ENCODE measurements around the gene SEPTIN10. TPM values are rescaled to one million over a fixed set of nuclear protein-coding genes. Genes with fewer than 3 reads are reported as not detected.
A peak's percentile ranks its signal among the peaks of the same experiment; 100 is the strongest.
"Not testable (repeated sequence)": the region's sequence is repeated elsewhere in the genome, so short reads cannot be mapped to it uniquely, and the experiment has no call there.

Gene SEPTIN10
- total RNA-seq, 2 experiments from 2014 or later, result 2.3 to 2.7 TPM

DNA sequence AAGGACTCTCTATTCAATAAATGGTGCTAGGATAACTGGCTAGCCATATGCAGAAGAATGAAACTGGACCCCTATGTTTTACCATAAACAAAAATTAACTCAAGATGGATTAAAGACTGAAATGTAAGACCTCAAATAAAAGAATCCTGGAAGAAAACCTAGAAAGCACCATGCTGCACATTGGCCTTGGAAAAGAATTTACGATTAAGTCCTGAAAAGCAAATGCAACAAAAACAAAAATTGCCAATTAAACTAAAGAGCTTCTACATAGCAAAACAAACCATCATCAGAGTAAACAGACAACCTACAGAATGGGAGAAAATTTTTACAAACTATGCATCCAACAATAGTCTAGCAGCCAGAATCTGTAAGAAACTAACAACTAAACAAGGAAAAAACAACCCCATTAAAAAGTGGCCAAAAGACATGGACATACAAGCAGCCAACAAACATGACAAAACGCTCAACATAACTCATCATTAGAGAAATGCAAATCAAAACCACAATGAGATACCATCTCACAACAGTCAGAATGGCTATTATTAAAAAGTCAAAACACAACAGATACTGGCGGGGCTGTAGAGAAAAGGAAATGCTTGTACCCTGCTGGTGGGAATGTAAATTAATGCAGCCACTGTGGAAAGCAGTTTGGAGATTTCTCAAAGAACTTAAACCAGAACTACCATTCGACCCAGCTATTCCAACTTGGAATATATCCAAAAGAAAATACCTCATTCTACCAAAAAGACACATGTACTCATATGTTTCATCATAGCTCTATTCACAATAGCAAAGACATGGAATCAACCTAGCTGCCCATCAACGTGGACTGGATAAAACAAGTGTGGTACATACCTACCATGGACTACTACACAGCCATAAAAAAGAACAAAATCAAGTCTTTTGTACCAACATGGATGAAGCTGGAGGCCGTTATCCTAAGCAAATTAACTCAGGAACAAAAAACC is 30.6 kb downstream of the SEPTIN10 start:
- intact Hi-C loops (cut with micrococcal nuclease), result no loop called here

DNA sequence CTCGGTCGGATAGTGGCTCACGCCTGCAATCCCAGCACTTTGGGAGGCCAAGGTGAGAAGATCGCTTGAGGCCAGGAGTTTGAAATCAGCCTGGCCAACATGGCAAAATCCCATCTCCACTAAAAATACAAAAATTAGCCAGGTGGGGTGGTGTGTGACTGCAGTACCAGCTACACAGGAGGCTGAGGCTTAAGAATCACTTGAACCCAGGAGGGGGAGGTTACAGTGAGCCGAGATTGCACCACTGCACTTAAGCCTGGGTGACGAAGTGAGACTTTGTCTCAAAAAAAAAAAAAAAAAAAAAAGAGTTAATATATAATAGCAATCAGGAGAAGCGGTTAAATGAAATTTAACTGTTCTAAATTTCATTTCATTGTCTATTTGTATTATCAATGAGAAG is 36.1 kb downstream of the SEPTIN10 start:
- DNase-seq; H3K9me3 Mint-ChIP-seq; H3K4me1 Mint-ChIP-seq (ENCODE audit: low read depth); intact Hi-C loops (cut with micrococcal nuclease); H3K27me3 Mint-ChIP-seq (ENCODE audit: low read depth); H3K27ac Mint-ChIP-seq; H3K36me3 Mint-ChIP-seq (ENCODE audit: low read depth); CTCF ChIA-PET; H3K4me3 Mint-ChIP-seq: not testable (repeated sequence)

More for the DNA sequence above, 30.6 kb downstream of the SEPTIN10 start:
- Mint-ChIP-seq H3K36me3 (ENCODE audit: low read depth) (no peaks in the 10 kb centered on the region), H3K27ac (no peak overlapping the region), H3K27me3 (ENCODE audit: low read depth) (peaks cover 3% of the 10 kb centered on the region), H3K9me3 (no peaks in the 10 kb centered on the region), H3K4me3 (no peak overlapping the region), H3K4me1 (ENCODE audit: low read depth) (no peaks in the 10 kb centered on the region)
- DNase-seq, result no peak
- CTCF ChIA-PET, result interaction anchor here (0.6 kb wide), 1 partner anchor 219 kb away, joined by 3 read pairs; no protein-coding TSS in a partner anchor

DNA sequence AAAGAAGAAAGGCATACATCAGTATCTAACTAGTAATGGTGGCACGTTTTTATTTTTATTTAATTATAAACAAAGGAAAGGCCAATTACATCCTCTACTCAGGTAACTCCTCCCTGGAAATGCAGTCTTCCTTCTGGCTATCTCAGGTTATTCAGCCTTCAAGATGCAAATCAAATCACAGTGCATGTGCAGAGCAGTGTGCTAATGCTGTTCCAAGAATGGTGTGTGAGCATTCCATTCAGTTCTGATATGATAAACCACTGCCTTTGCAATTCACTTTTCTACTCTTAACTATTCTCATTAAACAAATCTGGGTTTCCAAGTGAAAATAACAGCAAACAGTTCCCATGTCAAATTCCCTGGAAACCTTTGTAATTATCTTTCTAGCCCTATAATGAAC is 38.4 kb downstream of the SEPTIN10 start:
- DNase-seq, result no peak
- CTCF ChIA-PET, result no interaction called here
- intact Hi-C loops (cut with micrococcal nuclease), result no loop called here
- H3K4me3 Mint-ChIP-seq, result no peak overlapping the region
- no peaks in the 10 kb centered on the region for H3K36me3 Mint-ChIP-seq (ENCODE audit: low read depth)
- no peaks in the 10 kb centered on the region for H3K27me3 Mint-ChIP-seq (ENCODE audit: low read depth)
- no peaks in the 10 kb centered on the region for H3K9me3 Mint-ChIP-seq
- no peak overlapping the region for H3K27ac Mint-ChIP-seq
- H3K4me1 Mint-ChIP-seq (ENCODE audit: low read depth), result no peaks in the 10 kb centered on the region

DNA sequence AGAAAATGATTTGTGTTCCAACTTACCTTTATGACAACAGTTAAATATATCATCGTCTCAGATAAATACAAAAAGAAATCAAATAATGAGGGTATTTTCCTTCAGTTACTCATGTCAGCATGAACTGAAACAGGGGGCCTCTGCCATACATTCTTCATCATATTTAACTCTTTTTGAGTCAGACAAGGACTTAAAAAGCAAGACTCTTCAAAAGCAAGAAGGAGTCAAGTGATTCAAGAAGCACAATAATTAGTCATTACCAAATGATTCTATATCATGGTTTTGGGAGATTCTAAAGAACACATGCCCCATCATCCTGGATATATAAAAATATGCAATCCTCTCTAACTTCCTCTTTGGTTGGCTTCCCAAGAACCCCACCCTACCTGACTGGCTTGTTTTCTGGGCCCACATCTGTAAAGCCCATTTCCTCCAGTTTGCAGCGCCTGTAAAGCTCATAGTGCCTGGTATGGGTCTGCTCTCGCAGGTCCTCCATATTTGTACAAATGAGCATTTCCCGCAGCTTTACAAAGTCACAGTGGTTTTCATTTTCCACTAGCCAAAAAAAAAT is 49.7 kb downstream of the SEPTIN10 start:
- Mint-ChIP-seq H3K4me3 (no peak overlapping the region), H3K27me3 (ENCODE audit: low read depth) (no peaks in the 10 kb centered on the region), H3K27ac (no peak overlapping the region), H3K36me3 (ENCODE audit: low read depth) (no peaks in the 10 kb centered on the region), H3K9me3 (no peaks in the 10 kb centered on the region), H3K4me1 (ENCODE audit: low read depth) (no peaks in the 10 kb centered on the region)
- CTCF ChIA-PET, result no interaction called here
- DNase-seq, result no peak
- intact Hi-C loops (cut with micrococcal nuclease), result no loop called here

DNA sequence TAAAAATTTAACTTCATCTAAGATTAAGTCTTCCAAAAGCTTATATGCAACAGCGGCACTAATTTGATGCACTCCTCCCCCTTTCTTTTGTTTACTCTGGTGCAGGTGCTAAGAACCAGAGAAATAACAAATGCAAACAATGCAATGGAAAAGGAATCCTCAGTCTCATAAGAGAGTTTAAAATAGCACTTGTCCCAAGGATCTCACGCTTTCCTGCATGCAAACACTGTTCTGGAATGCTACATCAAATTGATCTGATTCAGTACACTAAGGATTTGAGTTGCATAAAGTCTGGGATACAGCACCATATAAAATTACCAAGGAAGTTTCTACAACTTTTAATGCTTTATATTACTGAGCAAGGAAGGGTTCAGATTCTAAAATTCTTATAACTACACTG is 50.5 kb downstream of the SEPTIN10 start:
- intact Hi-C loops (cut with micrococcal nuclease), result no loop called here
- no peaks in the 10 kb centered on the region for H3K27me3 Mint-ChIP-seq (ENCODE audit: low read depth)
- H3K4me3 Mint-ChIP-seq, result no peak overlapping the region
- DNase-seq, result no peak
- CTCF ChIA-PET, result interaction anchor here (0.6 kb wide), 1 partner anchor 23 kb away, joined by 3 read pairs; no protein-coding TSS in a partner anchor
- no peak overlapping the region for H3K27ac Mint-ChIP-seq
- no peaks in the 10 kb centered on the region for H3K9me3 Mint-ChIP-seq
- H3K4me1 Mint-ChIP-seq (ENCODE audit: low read depth), result peaks cover 3% of the 10 kb centered on the region
- no peaks in the 10 kb centered on the region for H3K36me3 Mint-ChIP-seq (ENCODE audit: low read depth)

DNA sequence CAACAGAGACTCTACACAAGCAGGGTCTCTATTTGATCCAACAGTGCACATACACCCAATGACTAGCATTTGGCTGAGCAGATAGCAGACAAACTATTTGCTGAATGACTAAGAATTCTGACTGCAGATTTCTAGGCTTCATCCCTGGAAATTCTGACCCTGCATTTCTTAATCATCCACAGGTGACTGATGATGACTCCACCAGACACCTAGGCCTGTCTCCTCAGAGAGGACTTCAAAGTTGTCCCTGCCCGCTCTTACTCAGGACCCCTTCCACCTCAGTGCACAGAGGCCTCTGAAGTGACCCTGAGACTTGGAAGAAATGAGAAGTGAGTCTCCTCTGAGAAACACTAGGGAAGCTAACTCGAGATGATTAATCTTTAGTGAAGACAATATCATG is 51.3 kb downstream of the SEPTIN10 start:
- H3K9me3 Mint-ChIP-seq, result no peaks in the 10 kb centered on the region
- no peak overlapping the region for H3K27ac Mint-ChIP-seq
- no peaks in the 10 kb centered on the region for H3K27me3 Mint-ChIP-seq (ENCODE audit: low read depth)
- intact Hi-C loops (cut with micrococcal nuclease), result no loop called here
- H3K4me1 Mint-ChIP-seq (ENCODE audit: low read depth), result peaks cover 3% of the 10 kb centered on the region
- CTCF ChIA-PET, result no interaction called here
- H3K36me3 Mint-ChIP-seq (ENCODE audit: low read depth), result no peaks in the 10 kb centered on the region
- H3K4me3 Mint-ChIP-seq, result no peak overlapping the region
- DNase-seq, result no peak

DNA sequence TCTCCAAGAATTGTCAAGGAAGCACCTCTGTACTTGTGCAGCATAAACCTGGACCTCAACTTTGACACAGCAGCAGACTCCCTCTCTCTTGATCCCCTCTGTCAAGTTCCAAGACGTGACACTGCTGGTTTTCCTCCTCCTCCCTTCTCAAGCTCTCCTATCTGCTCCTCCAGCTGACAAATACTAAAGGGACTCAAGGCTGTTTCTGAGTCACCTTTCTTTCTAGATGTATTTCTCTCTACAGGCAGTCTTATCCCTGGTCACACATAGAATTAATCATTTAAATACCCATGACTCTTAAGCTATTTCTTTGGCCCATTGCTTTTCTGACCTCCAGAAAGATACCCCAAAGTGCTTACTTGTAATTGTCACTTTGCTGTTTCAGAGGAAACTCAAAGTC is 53.5 kb downstream of the SEPTIN10 start:
- DNase-seq, result no peak
- Mint-ChIP-seq H3K9me3 (no peaks in the 10 kb centered on the region), H3K4me3 (no peak overlapping the region), H3K4me1 (ENCODE audit: low read depth) (peaks cover 3% of the 10 kb centered on the region), H3K27ac (no peak overlapping the region), H3K27me3 (ENCODE audit: low read depth) (no peaks in the 10 kb centered on the region), H3K36me3 (ENCODE audit: low read depth) (no peaks in the 10 kb centered on the region)
- intact Hi-C loops (cut with micrococcal nuclease), result no loop called here
- CTCF ChIA-PET, result interaction anchor here (0.9 to 1.5 kb wide), 3 partner anchors 12 to 16 kb away, joined by 3 read pairs; no protein-coding TSS in a partner anchor

DNA sequence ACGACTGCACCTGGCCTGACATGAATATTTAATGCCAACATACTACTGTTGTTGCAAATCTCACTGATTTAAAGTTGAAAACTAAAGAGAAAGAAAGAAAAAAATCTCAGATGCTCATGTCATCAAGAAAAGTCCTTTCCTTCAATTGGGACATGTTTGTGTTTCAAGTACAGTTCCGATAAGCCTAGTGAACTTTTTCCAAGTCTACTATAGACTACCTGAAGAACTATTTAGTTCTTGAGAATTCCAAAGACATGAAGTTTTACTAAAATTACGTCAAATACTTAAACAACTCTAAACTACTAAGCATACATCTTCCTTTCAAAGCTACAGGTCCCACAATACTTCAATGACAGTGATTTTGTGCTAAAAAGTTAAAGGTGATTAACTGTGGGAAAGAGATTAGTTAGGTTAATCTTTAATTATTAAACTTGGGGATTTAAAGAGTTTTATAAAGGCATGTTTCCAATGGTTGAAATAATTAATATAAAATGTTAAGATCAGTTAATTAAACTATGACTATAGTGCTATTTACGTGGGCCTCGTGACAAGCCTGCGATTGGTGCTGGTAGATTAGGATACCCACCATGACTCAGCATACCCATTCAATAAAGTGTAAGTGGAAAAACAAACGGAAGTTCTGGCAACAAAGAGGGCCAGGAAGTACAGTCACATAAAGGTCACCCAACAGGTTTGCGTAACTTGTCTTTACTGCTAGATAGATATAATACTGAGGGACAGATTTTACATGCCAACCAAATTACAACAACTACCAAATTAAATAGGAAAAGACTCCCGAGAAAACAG is 55.5 kb downstream of the SEPTIN10 start:
- intact Hi-C loops (cut with micrococcal nuclease), result no loop called here
- Mint-ChIP-seq H3K27me3 (ENCODE audit: low read depth) (no peaks in the 10 kb centered on the region), H3K4me1 (ENCODE audit: low read depth) (peaks cover 6% of the 10 kb centered on the region), H3K27ac (no peak overlapping the region), H3K36me3 (ENCODE audit: low read depth) (no peaks in the 10 kb centered on the region), H3K9me3 (no peaks in the 10 kb centered on the region), H3K4me3 (no peak overlapping the region)
- CTCF ChIA-PET, result interaction anchor here (0.6 to 3.0 kb wide), 3 partner anchors 10 to 104 kb away, joined by 3 to 28 read pairs (median 4); no protein-coding TSS in a partner anchor
- peak; percentile 19 for DNase-seq

DNA sequence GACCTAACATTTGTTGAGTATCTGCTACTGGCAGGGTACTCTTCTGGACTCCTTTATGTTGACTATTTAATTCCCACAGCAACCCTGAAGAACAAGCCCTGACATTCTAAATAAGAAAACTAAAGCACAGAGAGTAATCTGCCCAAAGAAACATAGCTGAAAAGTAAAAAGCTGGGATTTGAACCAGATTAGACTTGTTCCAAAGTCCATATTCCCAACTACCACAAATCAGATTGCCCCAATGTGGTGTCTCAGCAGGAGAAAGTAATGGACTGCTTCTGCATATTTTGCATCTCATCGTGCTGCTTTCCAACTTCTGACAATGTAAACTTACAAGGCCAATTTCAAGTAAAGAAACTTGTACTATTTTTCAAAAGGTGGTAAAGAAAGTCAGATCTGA is 56.5 kb downstream of the SEPTIN10 start:
- intact Hi-C loops (cut with micrococcal nuclease), result no loop called here
- no peak overlapping the region for H3K4me3 Mint-ChIP-seq
- no peaks in the 10 kb centered on the region for H3K27me3 Mint-ChIP-seq (ENCODE audit: low read depth)
- peaks cover 6% of the 10 kb centered on the region for H3K4me1 Mint-ChIP-seq (ENCODE audit: low read depth)
- H3K36me3 Mint-ChIP-seq (ENCODE audit: low read depth), result no peaks in the 10 kb centered on the region
- no peaks in the 10 kb centered on the region for H3K9me3 Mint-ChIP-seq
- DNase-seq, result no peak
- H3K27ac Mint-ChIP-seq, result no peak overlapping the region
- CTCF ChIA-PET, result interaction anchor here (3.0 kb wide), 1 partner anchor 10 kb away, joined by 28 read pairs; no protein-coding TSS in a partner anchor

DNA sequence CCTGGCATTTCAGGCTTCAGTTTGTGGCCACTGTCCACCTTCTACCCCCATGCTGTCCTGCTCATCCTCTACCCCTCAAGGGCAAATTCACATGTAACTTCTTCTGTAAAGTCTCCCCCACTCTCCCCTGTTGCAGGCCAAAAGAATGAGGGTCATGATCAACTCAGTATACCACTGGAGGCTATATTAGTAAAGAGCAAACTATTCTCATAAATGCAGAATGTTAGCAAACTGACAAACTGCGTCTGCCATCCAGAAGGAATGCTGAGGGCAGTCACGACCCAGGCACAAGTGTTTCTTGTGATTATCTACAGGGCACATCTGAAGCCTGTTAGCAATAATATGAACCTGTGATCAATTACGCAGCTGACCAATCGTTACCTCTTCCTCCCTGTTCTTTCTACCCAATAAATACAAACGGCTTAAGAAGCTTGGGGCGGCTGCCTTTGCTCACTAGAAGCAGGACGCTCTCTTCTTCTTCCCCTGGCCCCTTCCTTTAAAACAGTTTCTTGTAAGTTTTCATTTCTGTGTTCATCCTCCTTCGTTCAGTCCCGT is 58.3 kb downstream of the SEPTIN10 start:
- Mint-ChIP-seq H3K4me3 (no peak overlapping the region), H3K36me3 (ENCODE audit: low read depth) (no peaks in the 10 kb centered on the region), H3K9me3 (no peaks in the 10 kb centered on the region), H3K4me1 (ENCODE audit: low read depth) (peaks cover 6% of the 10 kb centered on the region), H3K27me3 (ENCODE audit: low read depth) (no peaks in the 10 kb centered on the region), H3K27ac (no peak overlapping the region)
- CTCF ChIA-PET, result interaction anchor here (3.0 kb wide), 1 partner anchor 8 kb away, joined by 28 read pairs; no protein-coding TSS in a partner anchor
- DNase-seq, result no peak
- intact Hi-C loops (cut with micrococcal nuclease), result no loop called here

DNA sequence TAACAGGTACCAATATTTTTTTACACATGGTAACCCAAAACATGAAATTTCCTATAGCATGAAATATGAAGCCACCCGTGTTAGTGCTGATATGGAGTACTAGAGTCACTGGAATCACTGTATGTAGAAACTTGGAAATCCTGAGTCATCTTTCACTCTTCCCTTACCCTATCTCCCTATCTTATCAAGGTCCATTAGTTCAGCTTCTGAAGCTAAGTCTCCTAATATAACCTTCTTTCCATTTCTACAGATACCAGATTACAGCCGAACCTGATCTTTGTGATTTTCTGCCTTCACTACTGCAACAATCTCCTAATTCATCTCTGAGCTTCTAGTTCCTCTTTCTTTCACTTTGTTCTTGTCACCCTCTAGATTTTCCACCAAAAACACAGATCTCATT is 59.0 kb downstream of the SEPTIN10 start:
- Mint-ChIP-seq H3K27ac (no peak overlapping the region), H3K4me3 (no peak overlapping the region), H3K4me1 (ENCODE audit: low read depth) (peaks cover 6% of the 10 kb centered on the region), H3K9me3 (no peaks in the 10 kb centered on the region), H3K36me3 (ENCODE audit: low read depth) (no peaks in the 10 kb centered on the region), H3K27me3 (ENCODE audit: low read depth) (no peaks in the 10 kb centered on the region)
- CTCF ChIA-PET, result interaction anchor here (0.9 kb wide), 1 partner anchor 9 kb away, joined by 3 read pairs; no protein-coding TSS in a partner anchor
- no peak for DNase-seq
- intact Hi-C loops (cut with micrococcal nuclease), result no loop called here

Data from activated naive CD4-positive, alpha-beta T cell treated with anti-CD3 and anti-CD28 coated beads for 36 hours (primary cell).